Mammary epithelial cell (primary cell): ENCODE measurements around the gene FAM47E.

Experiments used
- EZH2 ChIP-seq: IDR thresholded peaks from 2 replicates; pipeline ENCODE4 v1.6.1; 2012; ENCODE audit warnings: low read length, inconsistent platforms, borderline replicate concordance
- TF ChIP-seq, protein P1 (sequence below), 2 donors: IDR thresholded peaks in 1 of 2; conservative IDR thresholded peaks in 1 of 2; 2 replicates each; pipeline ENCODE4 v1.5.1; 2011 to 2012; ENCODE audit warnings: inconsistent platforms in 2 of 2, low read length in 2 of 2, mild to moderate bottlenecking in 2 of 2, control low read depth in 1 of 2, low read depth in 1 of 2; ENCODE audit not compliant: insufficient read depth in 1 of 2; ENCODE audit errors: extremely low read depth in 1 of 2

DNA sequence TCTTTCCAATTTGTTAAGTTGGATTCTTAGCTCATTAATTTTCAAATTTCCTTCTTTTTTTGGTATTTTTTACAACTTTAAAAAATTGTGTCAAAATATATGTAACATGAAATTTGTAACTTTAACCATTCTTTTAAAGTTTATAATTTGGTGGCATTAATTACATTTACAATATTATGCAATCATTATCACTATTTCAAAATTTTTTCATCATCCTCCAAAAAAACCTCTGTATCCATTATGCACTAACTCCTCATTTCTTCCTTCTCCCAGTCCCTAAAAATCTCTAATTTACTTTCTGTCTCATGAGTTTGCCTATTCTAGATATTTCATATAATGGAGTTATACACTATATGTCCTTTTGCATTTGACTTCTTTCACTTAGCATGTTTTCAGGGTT is 4.7 kb upstream of the FAM47E start:
- TF ChIP-seq, protein P1, sequence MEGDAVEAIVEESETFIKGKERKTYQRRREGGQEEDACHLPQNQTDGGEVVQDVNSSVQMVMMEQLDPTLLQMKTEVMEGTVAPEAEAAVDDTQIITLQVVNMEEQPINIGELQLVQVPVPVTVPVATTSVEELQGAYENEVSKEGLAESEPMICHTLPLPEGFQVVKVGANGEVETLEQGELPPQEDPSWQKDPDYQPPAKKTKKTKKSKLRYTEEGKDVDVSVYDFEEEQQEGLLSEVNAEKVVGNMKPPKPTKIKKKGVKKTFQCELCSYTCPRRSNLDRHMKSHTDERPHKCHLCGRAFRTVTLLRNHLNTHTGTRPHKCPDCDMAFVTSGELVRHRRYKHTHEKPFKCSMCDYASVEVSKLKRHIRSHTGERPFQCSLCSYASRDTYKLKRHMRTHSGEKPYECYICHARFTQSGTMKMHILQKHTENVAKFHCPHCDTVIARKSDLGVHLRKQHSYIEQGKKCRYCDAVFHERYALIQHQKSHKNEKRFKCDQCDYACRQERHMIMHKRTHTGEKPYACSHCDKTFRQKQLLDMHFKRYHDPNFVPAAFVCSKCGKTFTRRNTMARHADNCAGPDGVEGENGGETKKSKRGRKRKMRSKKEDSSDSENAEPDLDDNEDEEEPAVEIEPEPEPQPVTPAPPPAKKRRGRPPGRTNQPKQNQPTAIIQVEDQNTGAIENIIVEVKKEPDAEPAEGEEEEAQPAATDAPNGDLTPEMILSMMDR (conservative IDR thresholded peaks at IDR 0.05 in 1 of 2, IDR thresholded peaks at IDR 0.05 in 1 of 2; ENCODE audit: extremely low read depth in 1 of 2, insufficient read depth in 1 of 2, low read depth in 1 of 2, low read length in 2 of 2): no peak
- TF ChIP-seq EZH2: no peak
